Measurements from ENCODE around the gene LIMS1. TPM values are rescaled to one million over a fixed set of nuclear protein-coding genes. Genes with fewer than 3 reads are reported as not detected.
A peak's percentile ranks its signal among the peaks of the same experiment; 100 is the strongest.
"Not testable (repeated sequence)": the region's sequence is repeated elsewhere in the genome, so short reads cannot be mapped to it uniquely, and the experiment has no call there.

The LIMS1 gene
- total and polyA plus RNA-seq, 8 donors, result 11.9 to 136 (median 34.2) TPM

GRCh38 chr2:108491848-108492247 lies 42.4 kb upstream of the LIMS1 start:
- H3K36me3 ChIP-seq, result peaks cover 25 to 94% (median 89%) of the 10 kb centered on the region in 4 donors
- H3K4me3 ChIP-seq, result no peak overlapping the region
- intact Hi-C loops (cut with DNase I; ENCODE audit: low total_unique reads), result no loop called here
- H3K9me3 ChIP-seq, result no peaks in the 10 kb centered on the region
- no peak for TF ChIP-seq CTCF (IDR thresholded peaks at IDR 0.05)
- TF ChIP-seq POLR2AphosphoS5 (IDR thresholded peaks at IDR 0.05), result no peak
- no peak for TF ChIP-seq POLR2A (IDR thresholded peaks at IDR 0.05)
- no peak for TF ChIP-seq EP300 (IDR thresholded peaks at IDR 0.05)
- no peaks in the 10 kb centered on the region for H3K27me3 ChIP-seq
- H3K4me1 ChIP-seq, result no peaks in the 10 kb centered on the region
- H3K27ac ChIP-seq, result no peak overlapping the region
- no peak for DNase-seq

- no peak for TF ChIP-seq POLR2A (IDR thresholded peaks at IDR 0.05)
- no peak for TF ChIP-seq EP300 (IDR thresholded peaks at IDR 0.05)
- no peak for TF ChIP-seq CTCF (IDR thresholded peaks at IDR 0.05)
- peak in 1 of 3 donors; percentile 21 for TF ChIP-seq POLR2AphosphoS5 (IDR thresholded peaks at IDR 0.05)
- 81 to 88% (median 88%) methylated on average over 4 of the region's 4 CpGs for WGBS, 5 donors
- intact Hi-C loops (cut with DNase I; ENCODE audit: low total_unique reads), result no loop called here
- no peak overlapping the region for H3K4me3 ChIP-seq
- no peak overlapping the region for H3K27ac ChIP-seq
- no peaks in the 10 kb centered on the region for H3K9me3 ChIP-seq
- no peaks in the 10 kb centered on the region for H3K4me1 ChIP-seq
- no peaks in the 10 kb centered on the region for H3K27me3 ChIP-seq
- DNase-seq, result no peak
- peaks cover 28 to 94% (median 89%) of the 10 kb centered on the region in 4 donors for H3K36me3 ChIP-seq
These were observed 41.9 kb upstream of the LIMS1 start for GRCh38 chr2:108492364-108492763.

DNA sequence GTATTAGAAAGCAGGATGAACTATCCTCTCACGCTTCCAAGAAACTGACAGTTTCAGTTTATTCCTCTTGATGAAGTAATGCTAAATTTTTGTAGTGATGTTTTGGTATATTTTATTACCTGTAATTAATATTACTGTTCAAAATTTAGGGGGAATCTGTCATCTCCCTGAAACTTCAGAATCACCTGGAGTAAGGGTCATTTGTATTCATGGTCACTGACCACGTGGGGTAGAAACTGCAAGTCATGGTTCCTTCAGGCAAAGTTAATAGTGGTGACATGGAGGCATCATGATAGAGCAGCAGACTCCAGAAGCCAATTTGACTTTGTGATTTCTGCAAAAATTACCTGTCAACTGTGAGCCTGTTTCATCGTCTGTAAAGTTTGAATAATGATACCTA lies 38.1 kb upstream of the LIMS1 start:
- H3K4me1 ChIP-seq; H3K27me3 ChIP-seq; DNase-seq; intact Hi-C loops (cut with DNase I; ENCODE audit: low total_unique reads); H3K27ac ChIP-seq; H3K4me3 ChIP-seq; H3K9me3 ChIP-seq: not testable (repeated sequence)
- H3K36me3 ChIP-seq, result peaks cover 18 to 85% (median 77%) of the 10 kb centered on the region in 4 donors
- 60 to 100% (median 86%) methylated on average over 1 to 2 of the region's 3 CpGs for WGBS, 5 donors

- intact Hi-C loops (cut with DNase I; ENCODE audit: low total_unique reads); H3K4me1 ChIP-seq; H3K27ac ChIP-seq; DNase-seq; H3K27me3 ChIP-seq; H3K9me3 ChIP-seq; H3K4me3 ChIP-seq: not testable (repeated sequence)
- peaks cover 0 to 43% (median 22%) of the 10 kb centered on the region in 4 donors for H3K36me3 ChIP-seq
- WGBS, 5 donors, result 74 to 93% (median 90%) methylated on average over 2 to 4 of the region's 4 CpGs
These were observed 26.6 kb upstream of the LIMS1 start for GRCh38 chr2:108507620-108508019.

DNA sequence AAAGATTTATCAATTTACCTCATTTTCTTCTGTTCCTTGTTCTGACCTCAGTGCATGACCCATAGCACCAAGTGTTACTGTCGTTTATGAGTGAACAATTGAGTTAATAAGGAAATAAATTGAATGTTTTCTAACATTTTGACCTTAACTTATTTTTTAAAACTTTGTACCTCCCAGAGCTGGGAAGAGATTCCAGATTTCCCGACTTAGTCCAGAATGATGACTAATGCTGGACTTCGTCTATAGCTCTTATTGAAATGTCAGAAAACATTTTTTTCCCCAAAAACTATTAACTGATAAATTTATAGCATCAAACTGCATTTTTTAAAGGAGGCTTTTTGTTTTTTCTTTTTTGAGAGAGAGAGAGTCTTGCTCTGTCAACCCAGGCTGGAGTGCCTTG lies 21.8 kb upstream of the LIMS1 start:
- intact Hi-C loops (cut with DNase I; ENCODE audit: low total_unique reads); H3K4me3 ChIP-seq; H3K4me1 ChIP-seq; H3K27me3 ChIP-seq; H3K9me3 ChIP-seq; DNase-seq; H3K27ac ChIP-seq: not testable (repeated sequence)
- H3K36me3 ChIP-seq, result peaks cover 0 to 16% (median 5%) of the 10 kb centered on the region in 4 donors
- 72 to 79% (median 78%) methylated on average over 3 of the region's 3 CpGs for WGBS, 5 donors

GRCh38 chr2:108514478-108514877 lies 19.8 kb upstream of the LIMS1 start:
- 42 to 78% (median 60%) methylated on average over 2 of the region's 2 CpGs for WGBS, 5 donors
- DNase-seq, H3K4me1 ChIP-seq: not testable (repeated sequence)

GRCh38 chr2:108524688-108525087 lies 9.6 kb upstream of the LIMS1 start:
- H3K4me3 ChIP-seq; H3K4me1 ChIP-seq; H3K36me3 ChIP-seq; H3K9me3 ChIP-seq; intact Hi-C loops (cut with DNase I; ENCODE audit: low total_unique reads); DNase-seq; H3K27me3 ChIP-seq; H3K27ac ChIP-seq: not testable (repeated sequence)
- 98 to 100% (median 100%) methylated on average over 3 to 5 of the region's 6 CpGs; no CpG with 5 or more reads in 1 of the 5 donors for WGBS, 5 donors

More at GRCh38 chr2:108514478-108514877, 19.8 kb upstream of the LIMS1 start:
- H3K27me3 ChIP-seq; H3K9me3 ChIP-seq; intact Hi-C loops (cut with DNase I; ENCODE audit: low total_unique reads); H3K4me3 ChIP-seq; H3K36me3 ChIP-seq; H3K27ac ChIP-seq: not testable (repeated sequence)

- H3K4me1 ChIP-seq; H3K4me3 ChIP-seq; DNase-seq; H3K9me3 ChIP-seq; H3K36me3 ChIP-seq; intact Hi-C loops (cut with DNase I; ENCODE audit: low total_unique reads); H3K27me3 ChIP-seq; H3K27ac ChIP-seq: not testable (repeated sequence)
These were observed 9.0 kb upstream of the LIMS1 start for GRCh38 chr2:108525258-108525657.

Data from stomach (tissue), 9 donors.